NB4 (cell line): Measurements from ENCODE around the gene SND1.

Source experiments
- MYC ChIP-seq: IDR thresholded peaks from 2 replicates; pipeline ENCODE4 v1.6.1; 2011; ENCODE audit warnings: low read depth, low read length
- POLR2A ChIP-seq: IDR thresholded peaks from 2 replicates; pipeline ENCODE4 v1.6.1; 2011; ENCODE audit warnings: mild to moderate bottlenecking; ENCODE audit not compliant: insufficient read length; ENCODE audit errors: extremely low read depth
- TF ChIP-seq, protein P1 (sequence below): IDR thresholded peaks from one replicate; pipeline ENCODE4 v1.5.1; 2012; ENCODE audit warnings: low read depth, low read length
- TF ChIP-seq, protein P2 (sequence below): IDR thresholded peaks from 2 replicates; pipeline ENCODE4 v1.6.1; 2011; ENCODE audit warnings: low read depth, low read length

DNA sequence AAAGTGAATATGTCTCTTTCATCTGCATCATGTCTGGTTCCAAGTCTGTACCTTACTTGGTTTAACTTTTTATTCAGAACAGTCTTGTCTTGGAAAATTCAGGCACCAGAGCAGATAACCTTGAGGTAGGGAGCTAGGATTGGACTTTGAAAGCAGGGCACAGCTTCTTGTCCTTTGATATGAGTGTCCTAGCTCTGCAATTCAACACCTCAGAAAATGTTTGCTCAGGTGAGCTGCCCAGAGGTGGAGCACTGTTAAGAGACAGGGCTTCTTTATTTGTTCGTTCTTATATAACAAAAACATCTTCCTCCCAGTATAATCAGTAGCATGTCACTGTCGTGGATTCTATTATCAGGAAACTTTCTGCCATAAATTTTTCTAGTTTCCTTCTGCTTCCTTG, 260.9 kb downstream of the SND1 start:
- TF ChIP-seq, protein P1, sequence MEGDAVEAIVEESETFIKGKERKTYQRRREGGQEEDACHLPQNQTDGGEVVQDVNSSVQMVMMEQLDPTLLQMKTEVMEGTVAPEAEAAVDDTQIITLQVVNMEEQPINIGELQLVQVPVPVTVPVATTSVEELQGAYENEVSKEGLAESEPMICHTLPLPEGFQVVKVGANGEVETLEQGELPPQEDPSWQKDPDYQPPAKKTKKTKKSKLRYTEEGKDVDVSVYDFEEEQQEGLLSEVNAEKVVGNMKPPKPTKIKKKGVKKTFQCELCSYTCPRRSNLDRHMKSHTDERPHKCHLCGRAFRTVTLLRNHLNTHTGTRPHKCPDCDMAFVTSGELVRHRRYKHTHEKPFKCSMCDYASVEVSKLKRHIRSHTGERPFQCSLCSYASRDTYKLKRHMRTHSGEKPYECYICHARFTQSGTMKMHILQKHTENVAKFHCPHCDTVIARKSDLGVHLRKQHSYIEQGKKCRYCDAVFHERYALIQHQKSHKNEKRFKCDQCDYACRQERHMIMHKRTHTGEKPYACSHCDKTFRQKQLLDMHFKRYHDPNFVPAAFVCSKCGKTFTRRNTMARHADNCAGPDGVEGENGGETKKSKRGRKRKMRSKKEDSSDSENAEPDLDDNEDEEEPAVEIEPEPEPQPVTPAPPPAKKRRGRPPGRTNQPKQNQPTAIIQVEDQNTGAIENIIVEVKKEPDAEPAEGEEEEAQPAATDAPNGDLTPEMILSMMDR = no peak
- TF ChIP-seq MYC = no peak
- TF ChIP-seq, protein P2, sequence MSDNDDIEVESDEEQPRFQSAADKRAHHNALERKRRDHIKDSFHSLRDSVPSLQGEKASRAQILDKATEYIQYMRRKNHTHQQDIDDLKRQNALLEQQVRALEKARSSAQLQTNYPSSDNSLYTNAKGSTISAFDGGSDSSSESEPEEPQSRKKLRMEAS = no peak
- no peak for TF ChIP-seq POLR2A
